KMS-11 (cell line): ENCODE results near the gene NRGN.
A peak's percentile ranks its signal among the peaks of the same experiment; 100 is the strongest.

ENCODE experiments used
- H2AFZ ChIP-seq: fragments of 200-600 bp; sonication (generic); 2 replicates; pipeline ENCODE4 v1.6.1; 2016; ENCODE audit warnings: antibody characterized with exemption, mixed run types, low read depth
- H3K27ac ChIP-seq: fragments of 200-600 bp; sonication (generic); 2 replicates; pipeline ENCODE4 v1.6.1; 2016; ENCODE audit warnings: mild to moderate bottlenecking, mixed run types
- H3K27me3 ChIP-seq: fragments of 200-600 bp; sonication (generic); 2 replicates; pipeline ENCODE4 v1.6.1; 2017; ENCODE audit warnings: mild to moderate bottlenecking, low read depth, mixed run types, moderate library complexity; ENCODE audit not compliant: insufficient read depth
- H3K36me3 ChIP-seq: fragments of 200-600 bp; sonication (generic); 2 replicates; pipeline ENCODE4 v1.6.1; 2017; ENCODE audit warnings: mild to moderate bottlenecking, mixed run types; ENCODE audit not compliant: insufficient read depth
- H3K4me1 ChIP-seq: fragments of 200-600 bp; sonication (generic); 2 replicates; pipeline ENCODE4 v1.6.1; 2016; ENCODE audit warnings: mild to moderate bottlenecking, low read depth, mixed run types; ENCODE audit not compliant: poor library complexity, severe bottlenecking
- H3K4me2 ChIP-seq: fragments of 200-600 bp; sonication (generic); 2 replicates; pipeline ENCODE4 v1.7.0; 2016; ENCODE audit warnings: mild to moderate bottlenecking, mixed run types
- H3K4me3 ChIP-seq: fragments of 200-600 bp; sonication (generic); IDR thresholded peaks from 2 replicates; pipeline ENCODE4 v1.6.1; 2017; ENCODE audit warnings: low read depth, low read length, mixed read lengths; ENCODE audit not compliant: insufficient read depth
- H3K79me2 ChIP-seq: fragments of 200-600 bp; sonication (generic); 2 replicates; pipeline ENCODE4 v1.6.1; 2016; ENCODE audit warnings: low read depth, mixed run types; ENCODE audit not compliant: insufficient read depth
- H3K9ac ChIP-seq: fragments of 200-600 bp; sonication (generic); 2 replicates; pipeline ENCODE4 v1.6.1; 2016; ENCODE audit warnings: mild to moderate bottlenecking, mixed run types
- H4K20me1 ChIP-seq: fragments of 200-600 bp; sonication (generic); 2 replicates; pipeline ENCODE4 v1.6.1; 2016; ENCODE audit warnings: mild to moderate bottlenecking, mixed run types; ENCODE audit not compliant: insufficient read depth
- TF ChIP-seq, protein P1 (sequence below): fragments of 200-600 bp; sonication (generic); conservative IDR thresholded peaks from 2 replicates; pipeline ENCODE4 v1.6.1; 2017; ENCODE audit warnings: low read depth, mild to moderate bottlenecking, antibody characterized with exemption, low read length, moderate library complexity, mixed read lengths

Gene NRGN

DNA sequence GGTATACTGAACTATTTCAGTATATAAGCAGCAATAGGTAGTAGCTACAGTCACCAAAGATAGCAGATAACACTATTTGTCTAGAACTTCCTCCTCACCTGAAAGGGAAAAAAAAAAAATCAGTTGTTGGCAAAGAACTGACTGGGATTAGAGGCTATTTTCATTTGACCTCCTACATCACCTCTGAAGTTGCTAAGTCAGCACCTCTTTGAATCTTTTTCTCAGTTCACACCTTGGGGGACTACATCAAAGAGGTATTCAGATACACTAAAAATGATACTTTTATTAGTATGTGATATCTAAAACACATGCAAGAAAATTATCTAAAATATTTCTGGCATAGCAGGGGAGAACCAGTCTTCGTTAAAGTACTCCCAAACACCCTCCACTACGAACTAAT lies 44.3 kb downstream of the NRGN start:
- H3K36me3 ChIP-seq = no peaks in the 10 kb centered on the region
- H2AFZ ChIP-seq = no peak overlapping the region
- H3K27ac ChIP-seq = no peak overlapping the region
- H3K4me2 ChIP-seq = no peak overlapping the region
- H3K27me3 ChIP-seq = no peaks in the 10 kb centered on the region
- peaks cover 4% of the 10 kb centered on the region for H3K4me1 ChIP-seq
- TF ChIP-seq, protein P1, sequence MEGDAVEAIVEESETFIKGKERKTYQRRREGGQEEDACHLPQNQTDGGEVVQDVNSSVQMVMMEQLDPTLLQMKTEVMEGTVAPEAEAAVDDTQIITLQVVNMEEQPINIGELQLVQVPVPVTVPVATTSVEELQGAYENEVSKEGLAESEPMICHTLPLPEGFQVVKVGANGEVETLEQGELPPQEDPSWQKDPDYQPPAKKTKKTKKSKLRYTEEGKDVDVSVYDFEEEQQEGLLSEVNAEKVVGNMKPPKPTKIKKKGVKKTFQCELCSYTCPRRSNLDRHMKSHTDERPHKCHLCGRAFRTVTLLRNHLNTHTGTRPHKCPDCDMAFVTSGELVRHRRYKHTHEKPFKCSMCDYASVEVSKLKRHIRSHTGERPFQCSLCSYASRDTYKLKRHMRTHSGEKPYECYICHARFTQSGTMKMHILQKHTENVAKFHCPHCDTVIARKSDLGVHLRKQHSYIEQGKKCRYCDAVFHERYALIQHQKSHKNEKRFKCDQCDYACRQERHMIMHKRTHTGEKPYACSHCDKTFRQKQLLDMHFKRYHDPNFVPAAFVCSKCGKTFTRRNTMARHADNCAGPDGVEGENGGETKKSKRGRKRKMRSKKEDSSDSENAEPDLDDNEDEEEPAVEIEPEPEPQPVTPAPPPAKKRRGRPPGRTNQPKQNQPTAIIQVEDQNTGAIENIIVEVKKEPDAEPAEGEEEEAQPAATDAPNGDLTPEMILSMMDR = no peak
- no peak overlapping the region for H3K4me3 ChIP-seq
- H4K20me1 ChIP-seq = no peaks in the 10 kb centered on the region
- H3K9ac ChIP-seq = no peak overlapping the region
- no peaks in the 10 kb centered on the region for H3K79me2 ChIP-seq

- no peak overlapping the region for H2AFZ ChIP-seq
- H3K79me2 ChIP-seq = peaks cover 22% of the 10 kb centered on the region; the same call in 1 of the 2 replicates
- H3K36me3 ChIP-seq = no peaks in the 10 kb centered on the region
- H3K27ac ChIP-seq = no peak overlapping the region
- H3K27me3 ChIP-seq = no peaks in the 10 kb centered on the region
- no peaks in the 10 kb centered on the region for H4K20me1 ChIP-seq
- peaks cover 24% of the 10 kb centered on the region for H3K4me1 ChIP-seq
- TF ChIP-seq, protein P1 = no peak
- no peak overlapping the region for H3K4me3 ChIP-seq
- H3K9ac ChIP-seq = no peak overlapping the region
- H3K4me2 ChIP-seq = no peak overlapping the region
Observed at GRCh38 chr11:124788521-124788920, 48.8 kb downstream of the NRGN start.

DNA sequence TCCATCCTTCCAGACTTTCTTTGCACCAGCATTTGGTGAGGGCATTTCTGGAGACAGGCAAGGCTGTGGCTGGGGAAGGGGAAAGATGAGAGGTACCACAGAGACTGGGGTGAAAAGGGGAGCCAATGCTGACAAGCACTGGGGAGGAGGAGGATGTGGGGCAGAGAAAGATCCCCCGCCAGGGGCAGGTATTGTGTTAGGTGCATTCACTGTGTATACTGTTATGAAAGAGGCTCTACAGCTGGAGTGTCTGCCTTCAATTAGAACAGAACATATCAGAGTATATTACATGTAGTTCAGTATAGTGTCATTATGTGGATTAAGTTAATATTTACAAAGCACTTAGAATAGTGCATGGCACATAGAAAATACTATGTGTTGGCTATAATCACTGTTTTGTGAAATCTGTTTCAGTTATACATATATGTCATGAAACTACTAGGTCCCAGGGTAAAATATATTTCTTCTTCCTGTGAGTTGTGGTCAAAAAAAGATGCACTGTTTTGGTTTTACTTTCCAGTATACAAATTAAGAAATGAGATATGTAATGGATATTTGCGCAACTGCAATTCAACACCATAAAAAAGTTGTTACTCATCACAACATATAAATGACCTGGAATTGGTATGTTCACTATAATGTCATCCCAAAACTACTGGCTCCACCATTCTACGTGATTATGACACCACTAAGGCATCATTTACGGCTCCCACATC lies 52.0 kb downstream of the NRGN start:
- Histone ChIP-seq H3K4me2 (no peak overlapping the region; the same call in 1 of the 2 replicates), H3K36me3 (no peaks in the 10 kb centered on the region), H3K79me2 (peaks cover 34% of the 10 kb centered on the region; the same call in 1 of the 2 replicates), H4K20me1 (no peaks in the 10 kb centered on the region), H3K4me3 (no peak overlapping the region), H3K9ac (no peak overlapping the region), H3K27ac (no peak overlapping the region), H3K27me3 (no peaks in the 10 kb centered on the region), H2AFZ (no peak overlapping the region), H3K4me1 (peaks cover 29% of the 10 kb centered on the region)
- TF ChIP-seq, protein P1 = no peak

- peaks cover 51% of the 10 kb centered on the region for H3K79me2 ChIP-seq
- H4K20me1 ChIP-seq = no peaks in the 10 kb centered on the region
- no peak overlapping the region for H3K27ac ChIP-seq
- H3K4me2 ChIP-seq = no peak overlapping the region
- H3K4me3 ChIP-seq = no peak overlapping the region
- no peak overlapping the region for H2AFZ ChIP-seq
- H3K9ac ChIP-seq = no peak overlapping the region
- H3K36me3 ChIP-seq = no peaks in the 10 kb centered on the region
- TF ChIP-seq, protein P1 = peak; percentile 67
- peaks cover 48% of the 10 kb centered on the region for H3K4me1 ChIP-seq
- no peaks in the 10 kb centered on the region for H3K27me3 ChIP-seq
Observed at GRCh38 chr11:124793466-124794278, 53.9 kb downstream of the NRGN start.
